Astrocyte of the cerebellum (primary cell): ENCODE results near the gene LRRC3.
A peak's percentile ranks its signal among the peaks of the same experiment; 100 is the strongest.
"Not testable (repeated sequence)": the region's sequence is repeated elsewhere in the genome, so short reads cannot be mapped to it uniquely, and the experiment has no call there.

Experiments used
- DNase-seq: peaks from one replicate; pipeline ENCODE4 v3.0.0-alpha.2; 2011; ENCODE audit warnings: low read depth
- H3K4me3 ChIP-seq: 2 replicates; pipeline ENCODE4 v1.5.1; 2011; ENCODE audit warnings: mild to moderate bottlenecking, low read depth, low read length, moderate library complexity
- in situ Hi-C: cut with HindIII; loops from 2 replicates; pipeline ENCODE4 v1.10.0; 2017; ENCODE audit warnings: low sequenced_read_pairs
- TF ChIP-seq, protein P1 (sequence below): IDR thresholded peaks from 2 replicates; pipeline ENCODE4 v1.5.1; 2012; ENCODE audit warnings: low read length, low read depth, moderate library complexity, mild to moderate bottlenecking; ENCODE audit errors: missing control alignments

LRRC3 gene

GRCh38 chr21:44477712-44478111 is 22.4 kb downstream of the LRRC3 start:
- no peak for DNase-seq
- H3K4me3 ChIP-seq, result no peak overlapping the region
- TF ChIP-seq, protein P1, sequence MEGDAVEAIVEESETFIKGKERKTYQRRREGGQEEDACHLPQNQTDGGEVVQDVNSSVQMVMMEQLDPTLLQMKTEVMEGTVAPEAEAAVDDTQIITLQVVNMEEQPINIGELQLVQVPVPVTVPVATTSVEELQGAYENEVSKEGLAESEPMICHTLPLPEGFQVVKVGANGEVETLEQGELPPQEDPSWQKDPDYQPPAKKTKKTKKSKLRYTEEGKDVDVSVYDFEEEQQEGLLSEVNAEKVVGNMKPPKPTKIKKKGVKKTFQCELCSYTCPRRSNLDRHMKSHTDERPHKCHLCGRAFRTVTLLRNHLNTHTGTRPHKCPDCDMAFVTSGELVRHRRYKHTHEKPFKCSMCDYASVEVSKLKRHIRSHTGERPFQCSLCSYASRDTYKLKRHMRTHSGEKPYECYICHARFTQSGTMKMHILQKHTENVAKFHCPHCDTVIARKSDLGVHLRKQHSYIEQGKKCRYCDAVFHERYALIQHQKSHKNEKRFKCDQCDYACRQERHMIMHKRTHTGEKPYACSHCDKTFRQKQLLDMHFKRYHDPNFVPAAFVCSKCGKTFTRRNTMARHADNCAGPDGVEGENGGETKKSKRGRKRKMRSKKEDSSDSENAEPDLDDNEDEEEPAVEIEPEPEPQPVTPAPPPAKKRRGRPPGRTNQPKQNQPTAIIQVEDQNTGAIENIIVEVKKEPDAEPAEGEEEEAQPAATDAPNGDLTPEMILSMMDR, result no peak
- in situ Hi-C loops, result loop anchor here (25.0 kb wide), 1 partner anchor 90 kb away; no protein-coding TSS in a partner anchor

- no peak overlapping the region for H3K4me3 ChIP-seq
- in situ Hi-C loops, result loop anchor here (25.0 kb wide), 1 partner anchor 91 kb away; no protein-coding TSS in a partner anchor
- TF ChIP-seq, protein P1, result no peak
- DNase-seq, result no peak
Observed at GRCh38 chr21:44478124-44478800, 23.0 kb downstream of the LRRC3 start.

DNA sequence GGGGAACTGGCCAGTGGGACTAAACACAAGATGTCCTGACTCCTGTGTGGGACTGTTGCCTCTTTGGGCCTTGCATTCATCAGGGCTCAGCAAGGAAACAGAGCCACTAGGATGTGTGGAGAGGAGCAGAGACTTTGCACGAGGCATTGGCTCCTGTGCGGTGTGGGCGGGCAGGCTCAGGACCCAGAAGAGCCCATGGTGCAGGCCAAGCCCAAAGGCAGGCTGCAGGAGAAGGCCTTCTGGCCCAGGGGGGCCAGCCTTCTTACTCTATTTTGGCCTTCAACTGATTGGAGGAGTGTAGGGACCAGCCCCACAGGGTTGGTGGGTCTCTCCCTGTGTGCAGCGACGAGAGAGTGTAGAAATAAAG is 23.5 kb downstream of the LRRC3 start:
- TF ChIP-seq, protein P1, result no peak
- in situ Hi-C loops, result loop anchor here (25.0 kb wide), 1 partner anchor 91 kb away; no protein-coding TSS in a partner anchor
- H3K4me3 ChIP-seq, result no peak overlapping the region
- DNase-seq, result no peak

- not testable (repeated sequence) for DNase-seq, H3K4me3 ChIP-seq
- TF ChIP-seq, protein P1, result peak; percentile 60
- in situ Hi-C loops, result loop anchor here (25.0 kb wide), 1 partner anchor 92 kb away; no protein-coding TSS in a partner anchor
Observed at GRCh38 chr21:44479556-44480199, 24.4 kb downstream of the LRRC3 start.

DNA sequence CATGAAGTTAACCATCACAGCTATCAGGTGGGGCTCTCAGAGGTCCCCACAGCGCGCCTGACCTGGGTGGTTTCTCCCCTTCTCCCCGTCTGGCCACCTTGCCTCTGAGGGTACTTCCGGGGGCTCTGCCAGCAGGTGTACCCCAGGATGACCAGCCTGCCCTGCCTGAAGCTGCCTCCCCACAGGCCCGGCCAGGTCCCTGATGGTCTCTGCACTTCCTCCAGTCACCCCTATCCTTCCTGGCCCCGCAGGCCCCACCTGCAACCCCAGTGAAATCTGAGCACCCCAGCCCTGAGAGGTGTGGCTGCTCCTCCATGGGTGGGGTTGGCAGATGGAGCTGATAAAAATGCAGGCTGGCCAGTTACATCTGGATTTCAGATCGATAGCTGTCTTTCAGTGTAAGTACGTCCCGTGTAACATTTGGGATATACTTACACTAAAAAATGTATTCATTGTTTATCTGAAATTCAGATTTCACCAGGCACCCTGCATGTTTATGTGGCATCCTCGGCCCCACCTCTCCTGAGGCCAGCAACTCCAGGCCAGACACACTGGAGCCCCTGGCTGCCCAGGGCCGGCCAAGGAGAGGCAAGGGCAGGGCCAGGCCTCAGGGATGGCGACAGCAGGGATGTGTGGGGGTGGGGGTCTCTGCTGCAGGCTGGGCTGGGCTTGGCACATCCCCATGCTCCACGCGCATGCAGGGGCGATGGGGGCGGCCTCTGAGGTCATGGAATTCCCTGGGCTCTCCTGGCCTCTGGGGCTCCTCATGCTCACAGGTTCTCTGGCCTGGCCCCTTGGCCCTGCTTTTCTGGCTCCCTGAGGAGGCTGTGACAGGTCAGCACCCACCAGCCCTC is 25.1 kb downstream of the LRRC3 start:
- no peak overlapping the region for H3K4me3 ChIP-seq
- TF ChIP-seq, protein P1, result no peak
- no peak for DNase-seq
- in situ Hi-C loops, result loop anchor here (25.0 kb wide), 1 partner anchor 93 kb away; no protein-coding TSS in a partner anchor
